Endothelial cell of umbilical vein (primary cell): ENCODE data around the gene PARP1.

Source experiments
- CTCF ChIP-seq, 2 donors: IDR thresholded peaks; 1 replicate in 1 of 2; 2 replicates in 1 of 2; pipeline ENCODE4 v1.5.1; 2011; ENCODE audit warnings: low read length in 2 of 2, mild to moderate bottlenecking in 2 of 2, moderate library complexity in 2 of 2, control low read depth in 1 of 2, inconsistent platforms in 1 of 2, low read depth in 1 of 2; ENCODE audit not compliant: insufficient read depth in 1 of 2; ENCODE audit errors: extremely low read depth in 1 of 2
- EZH2 ChIP-seq: IDR thresholded peaks from 2 replicates; pipeline ENCODE4 v1.6.1; 2012; ENCODE audit warnings: borderline replicate concordance, low read depth, mild to moderate bottlenecking, moderate library complexity, low read length, inconsistent platforms; ENCODE audit not compliant: severe bottlenecking
- MAX ChIP-seq: IDR thresholded peaks from 2 replicates; pipeline ENCODE4 v1.6.1; 2011; ENCODE audit not compliant: insufficient read depth, insufficient read length
- POLR2A ChIP-seq: IDR thresholded peaks from 2 replicates; pipeline ENCODE4 v1.6.1; 2012; ENCODE audit warnings: low read depth, mild to moderate bottlenecking, control low read depth, low read length
- POLR2AphosphoS5 ChIP-seq: IDR thresholded peaks from 2 replicates; pipeline ENCODE4 v1.6.1; 2012; ENCODE audit warnings: low read depth, mild to moderate bottlenecking, control low read depth, low read length, moderate library complexity; ENCODE audit not compliant: insufficient read depth

- TF ChIP-seq CTCF (IDR thresholded peaks at IDR 0.05; ENCODE audit: extremely low read depth in 1 of 2, insufficient read depth in 1 of 2, low read depth in 1 of 2, low read length in 2 of 2): no peak
- no peak for TF ChIP-seq POLR2A
- TF ChIP-seq POLR2AphosphoS5: no peak
- TF ChIP-seq EZH2: no peak
- no peak for TF ChIP-seq MAX
Measured at GRCh38 chr1:226417830-226418546, 10.1 kb upstream of the PARP1 start.
